Fibroblast of mammary gland (primary cell): ENCODE results near the gene TP73.

Source experiments
- DNase-seq: peaks from one replicate; pipeline ENCODE4 v3.0.0-alpha.2; 2010; ENCODE audit warnings: low read depth
- H3K4me3 ChIP-seq: 2 replicates; pipeline ENCODE4 v1.5.1; 2011; ENCODE audit warnings: low read depth, mild to moderate bottlenecking, low read length, moderate library complexity; ENCODE audit not compliant: control insufficient read depth
- CTCF ChIP-seq: conservative IDR thresholded peaks from 2 replicates; pipeline ENCODE4 v1.5.1; 2011; ENCODE audit warnings: low read depth, low read length, inconsistent platforms; ENCODE audit not compliant: control insufficient read depth, insufficient read depth

TP73 gene

DNA sequence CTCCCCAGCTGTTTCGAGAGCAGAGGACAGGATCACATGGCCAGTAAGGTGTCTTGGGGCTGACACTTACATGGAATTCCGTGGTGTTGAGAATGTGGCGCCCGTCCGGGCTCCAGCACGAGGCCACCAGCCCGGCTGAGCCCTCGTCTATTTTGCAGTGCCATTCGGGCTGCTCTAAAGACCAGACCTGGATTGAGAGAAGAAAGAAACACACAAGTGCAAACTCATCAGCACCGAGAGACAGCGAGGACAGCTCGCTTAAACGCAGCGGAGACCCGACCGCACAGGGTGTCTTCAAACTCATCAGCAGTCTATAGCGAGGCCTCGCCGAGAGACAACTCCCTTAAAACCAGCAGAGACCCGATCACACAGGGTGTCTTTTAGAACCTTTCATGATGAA lies 5.7 kb upstream of the TP73 start:
- no peak for DNase-seq
- H3K4me3 ChIP-seq = no peak overlapping the region
- no peak for TF ChIP-seq CTCF

- DNase-seq = peak; percentile 87
- no peak for TF ChIP-seq CTCF
- H3K4me3 ChIP-seq = peak within 1 kb of the TSS; percentile 67
These were observed 2.7 kb upstream of the TP73 start, which contains the start of gene WRAP73 for GRCh38 chr1:3649342-3650247. TSS of gene WRAP73 (minus strand) at chr1:3650103. CDS start at chr1:3649999, 104 bp downstream.

- no peak for DNase-seq
- peak overlapping the region; percentile 67 for H3K4me3 ChIP-seq
- no peak for TF ChIP-seq CTCF
These were observed 1.9 kb upstream of the TP73 start for GRCh38 chr1:3650248-3651025.

GRCh38 chr1:3651026-3651929 lies 1.0 kb upstream of the TP73 start:
- DNase-seq = no peak
- TF ChIP-seq CTCF = no peak
- H3K4me3 ChIP-seq = no peak overlapping the region

DNA sequence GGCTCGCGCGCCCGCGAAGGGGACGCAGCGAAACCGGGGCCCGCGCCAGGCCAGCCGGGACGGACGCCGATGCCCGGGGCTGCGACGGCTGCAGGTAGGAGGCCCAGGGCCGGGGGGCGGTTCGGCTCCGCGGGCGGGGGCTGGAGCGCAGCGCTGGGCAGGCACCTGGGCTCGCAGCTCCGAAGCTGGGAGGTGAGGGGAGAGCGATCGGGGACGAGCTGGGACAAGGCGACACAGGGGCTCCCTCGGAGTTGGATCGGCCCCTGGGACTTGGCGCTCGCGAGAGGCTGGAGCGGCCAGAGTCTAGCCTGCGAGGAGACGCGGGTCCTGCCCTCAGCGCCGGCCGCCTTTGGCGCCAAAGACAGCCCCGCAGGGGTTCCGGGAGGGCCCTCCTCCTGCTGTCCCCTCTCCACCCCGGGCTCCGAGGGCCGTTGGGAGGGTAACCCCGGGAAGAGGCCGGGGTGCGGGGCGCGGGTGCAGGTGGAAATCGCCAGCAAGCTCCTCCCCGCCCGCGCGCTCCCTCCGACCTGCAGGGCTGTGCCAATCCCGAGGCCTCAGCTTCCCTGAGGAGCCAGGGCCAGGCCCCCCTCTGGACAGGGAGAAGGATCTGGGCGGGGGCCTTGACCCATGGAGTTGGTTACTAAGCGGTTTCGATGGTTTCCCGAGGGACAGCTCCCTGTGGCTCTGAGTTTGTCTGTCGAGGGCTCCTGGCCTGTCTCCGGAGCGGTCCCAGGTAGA lies 401 bp downstream of the TP73 start:
- no peak for DNase-seq
- no peak overlapping the region for H3K4me3 ChIP-seq
- TF ChIP-seq CTCF = no peak
